ENCODE measurements around the gene CCNI2. TPM values are rescaled to one million over a fixed set of nuclear protein-coding genes. Genes with fewer than 3 reads are reported as not detected.

Gene CCNI2
- total RNA-seq, 1 experiment from 2014 or later = 0.49 TPM

- H3K27ac ChIP-seq (ENCODE audit: low read length) = no peak overlapping the region
- ATAC-seq (no peak), DNase-seq (ENCODE audit: low read depth, low spot score) (no peak)
- ChIA-PET CTCF (no interaction called here), POLR2A (interaction anchor here (0.6 kb wide), 1 partner anchor 311 kb away, joined by 6 read pairs; no protein-coding TSS in a partner anchor)
- TF ChIP-seq TCF7L2 (IDR thresholded peaks at IDR 0.05; ENCODE audit: low read depth, low read length) (no peak), SIN3A (IDR thresholded peaks at IDR 0.05; ENCODE audit: borderline replicate concordance, insufficient read depth, low read depth, low read length) (no peak), POLR2AphosphoS5 (IDR thresholded peaks at IDR 0.05; ENCODE audit: low read depth, low read length) (no peak), REST (IDR thresholded peaks at IDR 0.05; ENCODE audit: insufficient read depth in 1 of 2, low read depth in 2 of 2, low read length in 1 of 2) (no peak)
- TF ChIP-seq, protein P1, sequence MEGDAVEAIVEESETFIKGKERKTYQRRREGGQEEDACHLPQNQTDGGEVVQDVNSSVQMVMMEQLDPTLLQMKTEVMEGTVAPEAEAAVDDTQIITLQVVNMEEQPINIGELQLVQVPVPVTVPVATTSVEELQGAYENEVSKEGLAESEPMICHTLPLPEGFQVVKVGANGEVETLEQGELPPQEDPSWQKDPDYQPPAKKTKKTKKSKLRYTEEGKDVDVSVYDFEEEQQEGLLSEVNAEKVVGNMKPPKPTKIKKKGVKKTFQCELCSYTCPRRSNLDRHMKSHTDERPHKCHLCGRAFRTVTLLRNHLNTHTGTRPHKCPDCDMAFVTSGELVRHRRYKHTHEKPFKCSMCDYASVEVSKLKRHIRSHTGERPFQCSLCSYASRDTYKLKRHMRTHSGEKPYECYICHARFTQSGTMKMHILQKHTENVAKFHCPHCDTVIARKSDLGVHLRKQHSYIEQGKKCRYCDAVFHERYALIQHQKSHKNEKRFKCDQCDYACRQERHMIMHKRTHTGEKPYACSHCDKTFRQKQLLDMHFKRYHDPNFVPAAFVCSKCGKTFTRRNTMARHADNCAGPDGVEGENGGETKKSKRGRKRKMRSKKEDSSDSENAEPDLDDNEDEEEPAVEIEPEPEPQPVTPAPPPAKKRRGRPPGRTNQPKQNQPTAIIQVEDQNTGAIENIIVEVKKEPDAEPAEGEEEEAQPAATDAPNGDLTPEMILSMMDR (IDR thresholded peaks at IDR 0.05) = no peak
- H3K27me3 ChIP-seq (ENCODE audit: control insufficient read depth, insufficient read depth, low read length) = no peaks in the 10 kb centered on the region
- H3K9me3 ChIP-seq (ENCODE audit: control insufficient read depth, insufficient read depth, low read depth, low read length) = no peaks in the 10 kb centered on the region
- BruUV-seq (replicated peaks) = no TSS peak
- H3K4me1 ChIP-seq (ENCODE audit: control insufficient read depth, insufficient read depth, low read length) = no peaks in the 10 kb centered on the region
- intact Hi-C loops (cut with micrococcal nuclease; ENCODE audit: unreplicated experiment) = no loop called here
- H3K36me3 ChIP-seq (ENCODE audit: control insufficient read depth, insufficient read depth, low read length) = no peaks in the 10 kb centered on the region; the same call in 1 of the 2 replicates
- no peak overlapping the region for H3K4me3 ChIP-seq (ENCODE audit: low read depth in 2 of 2, low read length in 2 of 2)
- in situ Hi-C loops (cut with HindIII; ENCODE audit: low pct_unique_long_range_greater_than_20kb, low sequenced_read_pairs) = no loop called here
Measured at GRCh38 chr5:132718544-132719312, 28.5 kb upstream of the CCNI2 start.

DNA sequence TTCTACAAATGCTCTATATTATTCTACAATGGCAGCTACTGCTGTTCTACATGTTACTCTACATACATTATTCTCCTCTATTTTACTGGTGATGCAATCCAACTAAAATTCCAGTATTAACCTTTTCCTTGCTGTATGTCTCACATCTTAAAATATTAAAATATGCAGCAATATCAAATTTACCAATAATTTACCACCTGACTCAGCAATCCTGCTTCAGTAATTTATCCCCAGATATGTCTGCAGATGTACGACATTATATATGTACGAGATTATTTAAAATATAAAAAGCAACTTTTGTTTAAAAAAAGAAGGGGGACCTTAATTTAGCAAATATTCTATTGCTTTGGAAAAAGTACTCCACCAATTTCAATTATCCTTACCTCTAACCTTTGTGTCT lies 21.5 kb upstream of the CCNI2 start:
- no peak overlapping the region for H3K4me3 ChIP-seq (ENCODE audit: low read depth in 2 of 2, low read length in 2 of 2)
- ChIA-PET POLR2A (no interaction called here), CTCF (no interaction called here)
- H3K4me1 ChIP-seq (ENCODE audit: control insufficient read depth, insufficient read depth, low read length) = no peaks in the 10 kb centered on the region
- peaks cover 2% of the 10 kb centered on the region; the same call in 1 of the 2 replicates for H3K36me3 ChIP-seq (ENCODE audit: control insufficient read depth, insufficient read depth, low read length)
- H3K9me3 ChIP-seq (ENCODE audit: control insufficient read depth, insufficient read depth, low read depth, low read length) = no peaks in the 10 kb centered on the region
- intact Hi-C loops (cut with micrococcal nuclease; ENCODE audit: unreplicated experiment) = no loop called here
- BruUV-seq (replicated peaks) = no TSS peak
- no peak overlapping the region for H3K27ac ChIP-seq (ENCODE audit: low read length)
- H3K27me3 ChIP-seq (ENCODE audit: control insufficient read depth, insufficient read depth, low read length) = no peaks in the 10 kb centered on the region
- TF ChIP-seq TCF7L2 (IDR thresholded peaks at IDR 0.05; ENCODE audit: low read depth, low read length) = no peak
- TF ChIP-seq POLR2AphosphoS5 (IDR thresholded peaks at IDR 0.05; ENCODE audit: low read depth, low read length) = no peak
- no peak for TF ChIP-seq REST (IDR thresholded peaks at IDR 0.05; ENCODE audit: insufficient read depth in 1 of 2, low read depth in 2 of 2, low read length in 1 of 2)
- TF ChIP-seq, protein P1 (IDR thresholded peaks at IDR 0.05) = no peak
- no peak for TF ChIP-seq SIN3A (IDR thresholded peaks at IDR 0.05; ENCODE audit: borderline replicate concordance, insufficient read depth, low read depth, low read length)
- no peak for DNase-seq (ENCODE audit: low read depth, low spot score)
- in situ Hi-C loops (cut with HindIII; ENCODE audit: low pct_unique_long_range_greater_than_20kb, low sequenced_read_pairs) = no loop called here
- ATAC-seq = no peak

All from Panc1 (cell line).